Measurements from ENCODE around the gene PRKD2.

GRCh38 chr19:46727757-46728156 lies 10.8 kb upstream of the PRKD2 start:
- TF ChIP-seq, protein P1, sequence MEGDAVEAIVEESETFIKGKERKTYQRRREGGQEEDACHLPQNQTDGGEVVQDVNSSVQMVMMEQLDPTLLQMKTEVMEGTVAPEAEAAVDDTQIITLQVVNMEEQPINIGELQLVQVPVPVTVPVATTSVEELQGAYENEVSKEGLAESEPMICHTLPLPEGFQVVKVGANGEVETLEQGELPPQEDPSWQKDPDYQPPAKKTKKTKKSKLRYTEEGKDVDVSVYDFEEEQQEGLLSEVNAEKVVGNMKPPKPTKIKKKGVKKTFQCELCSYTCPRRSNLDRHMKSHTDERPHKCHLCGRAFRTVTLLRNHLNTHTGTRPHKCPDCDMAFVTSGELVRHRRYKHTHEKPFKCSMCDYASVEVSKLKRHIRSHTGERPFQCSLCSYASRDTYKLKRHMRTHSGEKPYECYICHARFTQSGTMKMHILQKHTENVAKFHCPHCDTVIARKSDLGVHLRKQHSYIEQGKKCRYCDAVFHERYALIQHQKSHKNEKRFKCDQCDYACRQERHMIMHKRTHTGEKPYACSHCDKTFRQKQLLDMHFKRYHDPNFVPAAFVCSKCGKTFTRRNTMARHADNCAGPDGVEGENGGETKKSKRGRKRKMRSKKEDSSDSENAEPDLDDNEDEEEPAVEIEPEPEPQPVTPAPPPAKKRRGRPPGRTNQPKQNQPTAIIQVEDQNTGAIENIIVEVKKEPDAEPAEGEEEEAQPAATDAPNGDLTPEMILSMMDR (IDR thresholded peaks at IDR 0.05; ENCODE audit: low read depth, low read length): no peak
- no peak for TF ChIP-seq EZH2phosphoT487 (IDR thresholded peaks at IDR 0.05; ENCODE audit: low read depth)

Measured in OCI-LY3 (cell line).